HG02571 (cell line): Measurements from ENCODE around the gene DSCAM.

Source experiments
- ATAC-seq: cut with Tn5 transposase; IDR thresholded peaks from one replicate; pipeline ENCODE4 v1.9.1; 2021; ENCODE audit warnings: mild to moderate bottlenecking, moderate library complexity; ENCODE audit not compliant: unreplicated experiment

DSCAM gene

DNA sequence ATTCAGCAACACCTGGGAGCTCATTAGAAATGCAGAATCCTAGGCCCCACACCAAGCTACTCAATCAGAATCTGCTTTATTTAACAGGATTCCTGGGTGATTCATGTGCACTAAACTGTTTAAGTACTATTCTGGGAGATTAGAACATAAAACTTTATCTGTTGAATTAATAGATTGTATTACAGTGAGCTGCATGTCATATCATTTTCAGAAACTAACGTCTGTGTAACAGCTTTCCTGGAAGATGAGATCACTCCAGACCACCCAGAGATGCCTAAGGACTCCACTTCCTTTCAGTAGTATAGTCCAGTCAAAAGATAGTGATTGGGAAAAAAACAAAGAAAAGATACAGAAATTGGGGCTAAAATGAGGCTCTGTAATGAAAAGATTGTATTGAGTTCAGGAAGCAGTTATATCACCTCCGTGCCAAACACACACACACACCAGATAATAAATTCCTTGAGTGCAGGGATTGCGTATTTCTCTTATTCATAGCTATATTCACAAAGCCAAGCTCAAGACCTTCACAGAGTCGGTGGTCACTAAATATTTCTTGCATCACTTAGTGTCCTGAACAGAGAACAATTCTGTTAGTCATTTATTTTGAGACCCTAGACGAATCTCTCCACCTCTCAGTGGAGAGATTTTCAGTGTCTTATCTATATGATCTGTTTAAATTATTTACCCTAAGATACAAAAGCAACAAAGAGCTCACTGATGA is 178.2 kb downstream of the DSCAM start:
- ATAC-seq: no peak

DNA sequence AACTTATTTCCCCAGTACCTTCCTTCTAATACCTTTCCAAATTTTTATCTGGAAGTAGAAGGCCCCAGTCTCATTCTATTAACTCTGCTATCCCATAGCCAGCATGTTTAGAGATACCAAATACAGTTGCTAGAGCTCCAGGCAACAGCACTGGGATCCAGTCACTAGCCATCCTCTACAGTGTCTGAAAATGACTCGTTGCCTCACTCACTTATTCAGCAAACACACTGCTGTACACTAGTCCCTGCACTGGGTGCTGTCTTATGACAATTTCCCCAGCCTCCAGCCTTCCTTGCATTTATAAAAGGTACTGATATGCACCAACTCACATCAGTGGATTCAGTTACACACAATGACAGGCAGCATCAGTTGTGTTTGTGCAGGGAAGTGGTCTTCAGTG is 179.0 kb downstream of the DSCAM start:
- ATAC-seq: no peak

DNA sequence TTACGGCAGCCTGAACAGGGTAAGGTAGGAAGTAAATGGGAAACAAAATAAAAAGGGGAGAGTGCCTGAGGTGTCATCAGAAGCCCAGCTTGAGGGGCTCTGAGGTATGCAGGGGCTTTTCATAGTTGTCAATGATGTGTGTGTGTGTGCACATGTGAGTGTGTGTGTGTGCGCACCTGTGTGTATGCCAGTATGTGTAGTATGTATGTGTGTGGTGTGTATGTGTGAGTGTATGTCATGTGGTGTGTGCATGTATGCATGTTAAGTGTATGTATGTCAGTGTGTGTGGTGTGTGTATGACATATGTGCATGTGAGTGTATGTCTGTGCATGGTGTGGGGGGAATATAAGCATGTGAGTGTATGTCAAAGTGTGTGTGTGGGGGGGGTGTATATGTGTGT is 184.1 kb downstream of the DSCAM start:
- ATAC-seq: no peak

DNA sequence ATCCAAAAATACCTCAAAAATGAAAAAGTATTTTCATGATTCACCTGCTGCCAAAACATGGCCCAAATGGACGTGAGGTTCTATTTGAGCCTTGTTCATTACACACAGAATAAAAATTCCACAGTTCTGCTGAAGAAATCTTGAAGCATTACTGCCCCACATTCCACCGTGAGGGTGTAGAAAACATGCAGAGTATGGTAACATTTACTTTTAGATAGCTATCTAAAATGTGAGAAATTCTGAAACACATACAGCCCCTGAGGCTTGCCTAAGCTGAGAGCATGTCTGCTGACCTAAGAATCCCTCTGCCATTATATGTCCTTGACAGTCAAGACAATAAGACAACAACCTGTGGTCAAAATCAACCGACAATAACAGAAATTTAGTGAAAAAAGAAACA is 186.5 kb downstream of the DSCAM start:
- no peak for ATAC-seq

DNA sequence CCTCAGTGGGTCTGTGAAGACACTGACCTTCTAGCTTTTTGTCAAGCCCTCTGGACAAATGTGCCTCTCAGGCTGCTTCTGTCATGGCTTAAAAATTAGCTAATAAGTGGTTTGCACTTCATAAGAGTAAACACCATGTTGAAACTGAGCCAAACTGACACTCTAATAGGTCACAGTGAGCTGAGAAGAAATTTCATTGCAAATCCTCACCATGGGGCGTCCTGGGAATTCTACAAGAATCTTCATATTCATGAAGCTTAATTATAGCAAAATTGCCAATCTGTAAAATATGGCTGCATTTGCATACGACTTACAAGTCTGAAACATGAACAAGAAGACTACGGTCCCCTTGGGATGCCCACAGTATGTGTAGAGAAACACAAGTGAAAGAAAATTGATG is 188.6 kb downstream of the DSCAM start:
- ATAC-seq: no peak

DNA sequence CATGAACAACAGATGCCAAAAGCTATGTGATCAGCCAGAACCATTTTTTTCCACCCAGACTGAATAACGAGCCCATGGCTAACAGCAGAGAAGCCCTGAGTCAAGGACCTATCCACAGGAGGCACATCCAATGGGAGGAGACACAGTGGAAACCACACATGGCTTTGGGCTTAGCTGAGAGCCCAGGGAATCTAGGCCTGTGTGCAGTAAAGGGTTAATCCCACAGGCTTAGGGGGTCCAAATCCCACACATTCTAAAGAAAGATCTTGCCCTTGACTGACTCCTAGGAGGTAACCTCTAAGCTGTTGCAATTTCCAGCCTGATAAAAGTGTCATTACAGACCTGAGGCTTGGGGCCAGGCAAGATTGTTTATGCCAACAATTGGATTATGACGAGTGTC is 194.5 kb downstream of the DSCAM start:
- ATAC-seq: no peak

DNA sequence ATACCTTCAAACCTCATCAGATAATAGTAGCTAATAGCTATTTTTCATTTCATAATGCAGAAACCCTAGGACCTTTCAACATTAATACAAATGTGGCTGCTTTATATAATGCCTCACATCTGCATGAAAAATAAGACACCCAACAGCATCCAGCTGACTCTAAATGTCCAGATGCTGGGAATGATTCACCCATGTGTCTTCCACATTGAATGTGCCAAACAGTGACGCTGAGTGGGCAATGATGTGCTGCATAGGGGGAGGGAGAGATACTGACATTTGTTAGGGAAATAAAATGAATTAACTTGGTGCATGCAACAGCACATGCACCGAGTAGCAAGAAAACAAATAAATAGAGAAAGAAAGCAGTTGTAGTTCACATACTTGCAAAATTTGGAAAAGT is 199.3 kb downstream of the DSCAM start:
- ATAC-seq: no peak

DNA sequence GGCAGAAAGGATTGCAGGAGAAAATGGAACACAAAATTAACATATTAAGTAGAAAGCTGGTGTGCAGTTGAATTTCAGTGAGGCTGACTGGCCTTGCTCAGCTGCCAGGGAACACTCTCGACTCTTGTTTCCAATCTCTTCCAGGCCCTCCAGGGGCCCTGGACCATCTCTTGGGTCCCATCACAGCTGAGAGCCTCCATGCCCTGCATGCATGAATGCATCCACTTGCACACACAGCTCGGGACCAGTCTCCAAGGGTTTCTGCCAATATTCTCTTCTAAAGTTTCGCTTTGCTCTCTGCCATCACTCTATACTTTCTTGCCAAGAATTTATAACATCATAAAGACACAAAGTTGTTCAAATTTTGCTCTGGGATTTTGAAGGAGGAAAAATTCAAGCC is 200.3 kb downstream of the DSCAM start:
- ATAC-seq: no peak

DNA sequence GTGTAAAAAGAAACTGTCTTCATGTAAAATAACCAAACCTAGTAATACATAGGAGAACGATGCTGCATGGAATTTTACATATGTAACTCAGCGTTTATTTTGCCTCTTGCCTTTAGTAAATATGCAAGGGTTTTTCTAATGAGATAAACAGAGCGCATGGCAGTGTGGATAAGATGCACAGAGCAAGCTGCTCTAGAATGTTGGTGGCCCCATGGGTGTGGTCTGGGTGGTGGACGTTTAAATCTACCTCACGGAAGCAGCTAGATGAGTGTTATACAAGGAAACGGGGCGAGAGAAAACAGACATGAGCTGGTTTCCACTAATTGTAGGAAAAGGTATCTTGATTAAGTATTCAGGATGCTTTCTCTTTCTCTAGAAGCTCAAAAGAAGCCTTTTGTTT is 205.9 kb downstream of the DSCAM start:
- ATAC-seq: no peak

DNA sequence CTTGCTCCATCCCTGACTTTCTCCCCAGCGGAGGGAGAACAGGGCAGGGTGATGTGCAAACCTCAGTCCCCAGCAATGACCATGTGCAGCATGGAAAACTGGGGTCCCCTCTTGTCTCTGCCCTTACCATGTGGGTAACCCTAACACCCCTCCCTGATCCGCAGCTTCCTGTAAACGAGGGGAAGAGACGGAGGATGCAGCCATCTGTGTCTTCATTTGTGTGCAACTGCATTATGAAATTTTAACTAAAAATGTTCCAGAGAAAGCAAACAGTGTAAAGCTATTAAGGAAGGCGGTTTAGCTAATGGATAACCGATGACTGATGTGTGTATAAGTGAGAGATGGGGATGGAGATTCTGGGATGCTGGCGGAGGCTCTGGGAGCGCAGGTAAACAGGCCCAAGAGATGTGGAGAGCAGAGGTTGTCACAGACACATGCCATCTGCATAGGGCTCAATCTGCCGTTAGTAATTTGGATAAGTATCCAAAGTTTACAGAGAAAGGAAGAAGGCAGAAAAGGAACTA is 206.6 kb downstream of the DSCAM start:
- ATAC-seq: no peak

DNA sequence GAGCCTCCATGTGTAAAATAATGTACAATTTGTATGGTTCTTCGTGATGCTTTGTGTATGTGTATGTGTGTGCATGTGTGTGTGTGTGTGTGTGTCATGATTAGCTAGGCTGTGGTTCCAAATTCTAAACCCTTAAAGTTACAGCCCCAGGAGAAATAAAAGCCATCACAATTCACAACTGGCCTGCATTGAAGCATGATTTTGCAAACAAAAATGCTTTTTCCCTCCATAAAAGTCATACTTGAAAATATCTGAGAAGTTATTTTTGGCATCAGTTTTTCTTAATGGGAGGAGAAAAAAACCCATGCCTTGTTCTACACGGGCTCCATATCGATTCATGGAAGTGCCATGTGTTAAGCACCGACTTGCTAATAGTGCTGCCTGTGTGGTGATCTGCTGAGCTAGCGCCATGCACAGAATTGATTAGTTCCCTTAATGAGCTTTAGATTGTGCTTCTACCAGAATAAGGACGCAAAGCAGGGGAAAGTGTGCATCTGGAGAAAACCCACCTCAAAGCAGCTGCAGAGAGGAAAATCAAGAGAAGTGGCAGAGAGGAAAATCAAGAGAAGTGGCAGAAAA is 207.3 kb downstream of the DSCAM start:
- no peak for ATAC-seq

DNA sequence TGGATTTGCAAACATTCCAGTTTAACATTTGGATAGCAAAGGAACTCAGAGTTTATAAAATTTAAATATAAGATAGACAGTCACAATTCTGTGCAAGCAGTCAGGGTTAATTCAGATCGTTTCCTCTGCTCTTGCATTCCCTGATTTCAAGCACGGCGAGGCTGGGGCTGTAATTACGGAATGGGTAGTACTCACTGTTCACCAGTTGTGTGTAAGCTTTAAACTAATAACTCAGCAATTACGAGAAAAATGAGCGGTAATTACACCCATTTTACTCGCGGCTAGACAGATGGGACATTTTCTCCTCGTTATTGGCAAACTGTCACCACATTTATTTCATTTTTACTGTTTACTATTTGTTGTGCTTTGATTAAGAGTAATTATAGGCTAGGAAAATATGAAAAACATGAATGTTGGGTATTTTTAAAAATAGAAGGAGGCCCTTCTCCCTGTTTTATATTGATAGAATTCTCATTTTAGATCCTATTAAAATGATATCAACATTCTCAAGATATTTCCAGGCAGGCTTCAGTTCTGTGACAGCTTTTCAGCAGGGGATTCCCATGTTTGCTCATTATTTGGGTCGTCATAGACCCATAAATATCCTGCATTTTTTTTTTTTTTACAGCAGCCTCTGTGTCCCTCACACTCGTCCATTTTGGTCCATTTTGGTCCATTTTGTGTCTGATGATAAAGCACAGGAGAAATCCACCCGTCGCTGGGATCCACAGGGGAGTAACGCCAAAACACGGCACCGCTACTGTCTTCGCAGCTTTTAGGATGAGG is 208.3 kb downstream of the DSCAM start:
- no peak for ATAC-seq

DNA sequence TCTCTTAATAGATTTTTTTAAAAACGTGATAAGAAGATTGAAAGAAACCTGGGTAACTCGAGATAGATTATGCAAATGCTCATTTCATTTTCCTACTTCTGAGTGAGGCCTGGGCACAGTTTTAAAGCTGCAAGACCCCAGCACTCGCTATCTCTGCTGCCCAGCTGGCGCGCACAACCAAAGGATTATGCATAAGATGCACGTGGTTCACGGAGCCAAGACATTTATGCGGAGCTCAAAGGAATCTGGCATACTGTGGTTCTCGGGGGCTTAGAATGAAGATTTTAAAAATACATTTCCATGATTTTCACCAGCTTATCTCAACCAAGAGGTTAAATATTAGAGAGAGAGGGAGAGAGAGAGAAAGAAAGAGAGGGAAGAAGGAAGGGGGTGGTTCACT is 210.9 kb downstream of the DSCAM start:
- no peak for ATAC-seq

DNA sequence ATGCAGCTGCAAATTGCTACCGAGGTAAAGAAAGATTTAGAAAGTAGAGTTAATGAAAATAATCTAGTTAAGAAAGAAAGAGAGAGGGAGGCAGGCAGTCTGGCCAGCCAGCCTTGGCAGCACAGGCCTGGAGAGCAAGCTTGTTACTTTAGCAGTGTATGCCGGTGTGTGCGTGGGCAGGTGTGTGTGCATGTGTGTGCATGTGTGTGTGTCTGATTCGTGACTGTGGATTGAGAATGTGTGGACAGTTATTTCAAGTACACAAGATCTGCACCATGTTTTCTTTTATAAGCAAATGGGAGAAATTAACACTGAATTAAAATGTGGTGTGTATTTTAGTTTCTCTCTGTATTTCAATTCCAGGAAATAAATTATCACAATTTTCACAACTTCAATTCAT is 211.6 kb downstream of the DSCAM start:
- ATAC-seq: no peak

DNA sequence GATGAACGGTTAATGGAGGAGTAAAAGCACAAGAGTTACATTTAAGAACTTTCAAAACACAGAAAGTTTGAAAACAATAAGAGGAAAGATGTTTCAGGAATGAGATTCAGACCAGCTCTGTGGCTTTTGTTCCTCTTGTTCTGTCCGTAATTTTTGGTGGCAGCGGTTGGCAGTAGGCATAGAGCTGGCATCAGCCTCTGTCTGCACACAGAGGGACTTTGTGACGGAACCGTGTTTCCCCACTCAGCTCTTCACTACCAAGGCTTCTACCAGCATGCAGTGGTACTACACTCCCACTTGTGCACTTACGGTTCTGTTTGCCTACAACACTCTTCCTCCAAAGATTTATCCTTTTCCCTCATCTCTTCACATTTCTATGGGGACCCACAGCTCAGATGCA is 212.8 kb downstream of the DSCAM start:
- no peak for ATAC-seq

DNA sequence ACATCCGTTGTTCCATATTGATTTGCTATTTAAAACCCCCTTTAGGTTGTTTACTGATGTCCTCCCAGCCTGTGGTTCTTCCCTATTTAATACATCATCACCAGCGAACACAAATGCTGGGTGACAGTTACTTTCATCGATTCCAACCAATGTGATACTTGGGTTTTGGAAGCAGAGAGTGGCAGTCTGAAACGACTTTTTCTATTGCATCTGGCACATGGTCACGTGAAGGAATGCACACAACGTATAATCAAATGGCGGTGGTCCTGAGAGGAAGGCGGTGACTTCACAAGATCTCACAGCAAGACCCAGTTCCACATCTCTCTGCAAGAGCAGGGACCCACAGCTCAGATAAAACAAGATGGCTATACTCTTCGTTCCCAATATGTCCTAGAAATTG is 213.9 kb downstream of the DSCAM start:
- ATAC-seq: no peak

DNA sequence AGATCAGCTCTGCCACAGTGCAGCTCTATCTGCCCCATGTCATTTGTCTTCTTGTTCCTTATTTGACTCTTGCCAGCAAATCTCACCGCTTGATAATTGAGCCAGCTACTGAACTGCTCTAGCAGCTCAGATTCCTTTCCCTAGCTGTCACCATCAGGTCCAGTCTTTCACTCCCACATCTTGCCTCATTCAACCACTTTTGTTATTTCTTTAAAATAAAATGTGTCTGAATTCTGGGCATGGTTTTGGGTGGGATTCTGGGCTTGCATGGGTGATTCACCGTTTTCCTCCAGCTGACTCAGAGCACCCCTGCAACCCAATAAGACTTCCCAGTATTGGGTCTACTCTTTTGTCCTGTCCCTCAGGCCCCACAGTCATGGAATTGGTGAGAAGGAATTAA is 215.7 kb downstream of the DSCAM start:
- ATAC-seq: no peak

DNA sequence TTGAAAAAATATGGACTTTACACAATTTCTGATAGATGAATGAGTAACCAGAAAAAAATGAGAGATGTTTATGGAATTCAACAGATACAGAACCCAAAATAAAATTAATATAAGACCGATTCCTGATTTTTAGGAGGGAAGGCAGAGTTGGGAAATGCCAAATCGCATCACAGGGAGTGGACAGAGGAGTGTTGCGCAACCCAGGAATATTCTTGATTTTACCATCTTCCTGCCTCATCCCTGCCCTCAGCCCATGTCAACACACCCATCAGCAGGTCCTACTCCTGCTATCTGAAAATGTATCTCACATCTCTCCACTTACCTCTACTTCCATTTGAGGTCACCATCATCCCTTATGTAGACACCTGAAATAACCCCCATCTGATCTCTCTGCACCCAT is 221.0 kb downstream of the DSCAM start:
- ATAC-seq: no peak

DNA sequence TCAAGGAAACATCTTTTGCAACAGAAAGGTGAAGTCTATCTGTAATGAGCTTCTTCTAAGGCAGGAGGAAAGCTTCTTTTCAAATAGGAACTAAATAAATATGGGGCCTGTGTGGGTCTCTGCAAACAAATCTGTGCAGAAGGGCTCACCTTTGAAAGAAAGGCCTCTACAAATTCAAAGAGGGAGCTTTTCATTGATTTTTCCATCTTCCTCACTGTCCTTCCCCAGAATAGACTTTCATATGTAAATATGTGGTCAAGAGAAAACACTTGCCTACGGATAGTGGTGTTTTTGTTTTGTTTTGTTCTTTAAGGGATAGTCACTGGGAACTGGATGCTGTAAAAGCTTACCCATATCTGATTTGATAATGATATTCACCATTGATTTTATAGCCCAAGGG is 223.4 kb downstream of the DSCAM start:
- ATAC-seq: no peak

DNA sequence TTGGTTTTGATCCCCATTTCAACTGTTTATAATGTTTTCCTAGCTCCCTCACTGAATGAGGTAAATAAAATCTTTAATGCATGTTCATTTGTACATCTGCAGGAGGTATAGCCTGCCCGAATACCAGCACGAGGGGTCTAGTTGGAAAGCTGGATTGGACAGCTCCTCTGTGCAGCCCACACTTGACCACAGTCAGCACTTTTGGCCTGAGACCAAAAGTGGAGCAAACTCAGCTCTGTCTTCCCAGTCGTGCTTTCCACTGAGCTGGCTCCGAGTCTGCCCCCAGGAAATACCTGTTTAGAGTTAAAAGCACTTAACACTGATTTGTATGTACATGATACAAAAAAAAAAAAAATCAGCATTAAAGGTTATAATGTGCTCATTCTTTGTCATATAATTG is 224.4 kb downstream of the DSCAM start:
- ATAC-seq: no peak

DNA sequence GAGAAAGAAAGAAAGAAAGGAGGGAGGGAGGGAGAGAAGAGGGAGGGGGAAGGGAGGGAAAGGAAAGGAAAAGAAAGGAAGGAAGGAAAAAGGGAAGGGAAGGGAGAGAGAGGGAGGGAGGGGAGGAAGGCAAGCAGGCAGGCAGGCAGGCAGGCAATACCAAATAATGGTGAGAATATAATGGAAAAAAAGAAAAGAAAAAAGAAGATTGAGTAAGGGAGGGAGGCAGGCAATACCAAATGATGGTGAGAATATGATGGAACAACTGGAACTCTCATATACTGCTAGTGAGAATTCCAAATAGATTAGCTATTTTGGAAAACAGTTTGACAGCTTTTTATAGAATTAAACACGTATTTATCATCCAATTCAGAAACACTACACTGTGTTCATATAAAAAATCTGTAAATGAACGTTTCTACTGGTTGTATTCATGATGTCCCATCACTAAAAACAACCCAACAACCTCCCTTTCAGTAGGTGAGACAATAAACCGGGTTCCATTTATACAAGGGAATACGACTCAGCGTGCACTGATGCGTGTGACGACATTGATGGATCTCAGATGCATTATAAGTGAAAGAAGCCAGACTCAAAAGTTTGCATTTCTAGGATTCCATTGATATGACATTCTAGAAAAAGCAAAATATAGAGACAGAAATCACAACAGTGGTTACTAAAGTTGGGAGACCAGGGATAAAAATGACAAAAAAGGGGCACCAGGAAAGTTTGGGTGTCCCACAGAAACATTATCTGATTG is 226.4 kb downstream of the DSCAM start:
- no peak for ATAC-seq
